GM21723 (cell line): ENCODE results near the gene UTP25.

Experiments used
- ATAC-seq: cut with Tn5 transposase; IDR thresholded peaks from one replicate; pipeline ENCODE4 v1.9.1; 2021; ENCODE audit warnings: mild to moderate bottlenecking, moderate library complexity; ENCODE audit not compliant: unreplicated experiment

Gene UTP25

DNA sequence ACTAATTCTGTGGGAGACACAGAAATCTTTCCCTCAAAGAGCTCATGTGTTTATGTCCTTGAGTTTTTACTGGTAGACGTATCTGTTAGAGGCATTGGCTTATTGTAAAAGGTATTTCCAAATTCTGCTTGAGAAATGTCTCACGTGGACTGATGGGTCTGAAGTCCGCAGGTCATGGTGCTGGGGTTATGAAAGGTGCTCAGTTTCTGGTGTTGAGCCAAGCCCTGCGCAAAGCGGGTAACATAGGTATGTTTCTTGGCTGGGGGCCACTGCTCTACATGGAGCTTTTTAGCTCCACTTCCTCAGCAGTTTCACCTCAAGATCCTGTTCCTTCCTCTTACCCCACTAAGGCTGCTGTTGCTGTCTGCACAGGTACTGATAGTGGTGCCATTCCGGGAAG, 10.8 kb downstream of the UTP25 start:
- no peak for ATAC-seq

DNA sequence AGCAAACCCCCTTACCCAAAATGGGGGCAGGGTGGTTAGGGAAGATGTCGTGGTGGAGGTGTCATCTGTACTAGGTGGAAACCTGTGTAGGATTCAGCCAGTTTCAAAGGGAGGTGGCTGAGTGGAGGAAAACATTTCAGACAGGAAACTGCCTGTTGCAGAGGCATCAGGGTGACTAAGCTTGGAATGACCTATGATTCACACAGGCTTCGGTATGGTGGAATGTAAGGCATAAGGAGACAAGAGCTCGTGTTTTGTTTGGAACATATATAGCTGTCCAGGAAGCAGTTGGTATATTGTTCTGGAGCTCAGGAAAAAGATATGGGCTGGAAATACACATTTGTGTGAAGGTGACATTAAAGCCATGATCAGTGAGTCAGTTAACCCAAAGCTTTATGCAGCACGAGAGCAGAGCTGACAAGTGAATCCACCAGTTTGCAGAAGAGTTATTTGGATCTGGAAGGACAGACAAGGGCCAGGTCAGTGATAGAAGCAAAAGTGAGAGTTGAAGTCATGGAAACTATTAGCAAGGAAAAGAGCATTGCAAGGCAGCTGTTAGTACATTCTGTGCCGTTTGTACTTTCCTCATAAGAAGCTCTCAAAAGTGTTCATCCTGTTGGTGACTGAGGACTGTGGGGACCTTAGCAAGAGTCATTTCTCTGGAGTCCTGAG, 12.2 kb downstream of the UTP25 start:
- no peak for ATAC-seq

DNA sequence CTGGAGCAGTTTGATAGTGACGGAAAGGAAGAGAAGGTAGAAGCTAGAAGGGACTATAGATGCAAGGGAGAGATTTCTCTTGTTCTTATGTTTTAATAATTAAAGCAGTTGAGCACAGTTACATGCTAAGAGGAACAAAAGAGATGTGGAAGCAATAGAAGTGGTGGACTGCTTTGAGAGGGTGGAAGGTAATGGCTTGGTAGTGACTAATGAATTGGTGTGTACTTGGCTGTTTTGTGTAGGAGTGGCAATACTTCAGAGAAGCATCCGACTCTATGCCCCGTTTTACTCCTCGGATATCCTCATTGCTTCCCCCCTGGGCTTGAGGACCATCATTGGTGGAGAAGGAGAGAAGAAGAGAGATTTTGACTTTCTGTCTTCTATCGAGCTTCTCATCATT, 12.8 kb downstream of the UTP25 start:
- no peak for ATAC-seq

DNA sequence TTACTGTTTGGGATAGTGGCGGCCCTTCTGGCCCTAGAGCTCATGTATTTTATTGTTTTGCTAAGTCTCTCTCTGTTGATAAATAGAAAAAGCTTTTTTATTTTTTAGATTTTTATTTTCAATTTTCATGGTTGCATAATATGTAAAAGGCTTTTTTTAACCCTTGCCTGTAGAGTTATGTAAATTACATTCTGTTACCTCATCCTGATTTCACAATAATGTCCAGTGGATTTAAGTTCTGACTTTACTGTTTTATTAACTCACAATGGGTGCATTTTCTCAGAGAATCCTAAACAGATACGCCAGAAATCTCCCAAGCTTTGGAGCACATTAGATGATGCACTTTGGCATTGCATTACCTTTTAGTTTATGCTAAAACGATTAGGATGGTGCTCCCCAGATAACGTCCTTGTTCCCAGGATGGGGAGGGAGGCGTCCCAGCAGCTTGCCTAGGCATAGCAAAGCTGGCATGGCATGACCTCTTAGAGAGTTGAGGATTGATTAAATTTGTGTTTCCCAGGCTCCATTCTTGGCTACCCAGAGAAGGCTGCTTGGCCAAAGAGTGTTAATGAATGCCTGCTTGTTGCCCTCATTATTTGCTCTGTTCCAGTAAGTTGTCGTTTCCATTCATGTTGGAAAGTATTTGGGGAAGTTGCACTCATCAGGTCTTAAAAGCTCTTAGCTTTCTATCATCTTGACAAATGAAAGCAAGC, 17.1 kb downstream of the UTP25 start:
- no peak for ATAC-seq

DNA sequence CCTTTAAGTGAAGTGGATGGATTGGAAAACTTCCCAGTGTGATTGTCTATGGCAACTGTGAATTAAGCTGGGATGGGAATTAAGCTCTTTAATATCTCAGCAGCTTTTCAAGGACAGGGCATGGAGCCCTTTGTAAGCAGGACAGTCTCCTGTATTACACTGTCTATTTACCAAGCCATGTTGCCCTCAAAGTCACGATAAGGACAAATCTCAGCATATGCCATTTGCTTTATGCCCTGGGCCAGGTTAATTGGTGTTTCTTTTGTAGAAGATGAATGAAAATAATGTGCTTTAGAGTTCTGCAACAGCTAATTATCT, 17.6 kb downstream of the UTP25 start:
- ATAC-seq, result no peak

DNA sequence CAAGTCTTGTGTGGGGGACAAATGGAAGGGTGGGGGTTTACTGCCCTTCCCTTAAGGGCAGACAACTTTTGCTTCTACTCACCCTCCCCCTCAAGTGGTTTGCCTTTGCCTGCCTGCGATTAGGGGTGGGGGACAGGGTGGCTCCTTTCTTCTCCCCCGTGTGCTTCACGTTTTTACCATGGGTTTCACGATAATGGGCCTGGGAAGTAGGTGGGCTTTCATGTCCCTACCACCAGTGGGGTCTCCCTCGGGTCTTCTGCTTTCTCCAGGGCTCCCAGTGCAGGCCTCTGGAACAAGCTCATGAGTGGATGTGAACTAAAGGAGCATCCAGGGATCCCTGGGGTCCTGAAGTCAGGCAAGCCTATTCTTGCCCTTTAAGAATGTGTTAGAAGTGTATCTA, 21.6 kb downstream of the UTP25 start:
- ATAC-seq, result no peak

DNA sequence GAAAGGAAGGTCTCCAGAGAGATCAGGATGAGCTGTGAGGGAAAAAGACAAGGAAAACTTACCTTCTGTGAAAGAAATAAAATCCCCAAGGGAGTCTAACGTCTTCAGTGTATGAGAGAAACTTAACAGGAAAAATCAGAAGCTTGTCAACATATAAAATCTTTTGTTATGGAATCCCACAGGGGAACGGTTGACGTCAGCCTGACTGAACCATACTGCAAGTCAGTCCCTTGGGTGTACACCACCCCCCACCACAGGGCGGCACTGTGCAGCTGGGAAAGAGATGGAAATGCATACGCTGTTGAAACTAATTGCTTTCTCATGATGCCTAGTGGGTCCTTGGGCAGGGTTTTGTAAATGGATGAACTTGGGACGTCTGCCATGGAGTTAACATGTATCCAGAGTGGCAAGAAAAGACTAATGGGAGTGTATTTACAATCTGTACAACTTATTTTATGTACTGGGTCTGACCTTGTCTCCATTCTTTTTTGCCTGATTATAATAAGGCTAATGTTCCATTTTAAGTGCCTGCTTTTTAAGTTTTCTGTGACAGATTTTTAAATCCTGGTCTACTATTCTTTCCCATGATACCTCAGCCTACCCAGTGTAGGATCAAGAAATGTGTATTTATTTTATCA, 22.7 kb downstream of the UTP25 start:
- ATAC-seq, result peak; percentile 83

DNA sequence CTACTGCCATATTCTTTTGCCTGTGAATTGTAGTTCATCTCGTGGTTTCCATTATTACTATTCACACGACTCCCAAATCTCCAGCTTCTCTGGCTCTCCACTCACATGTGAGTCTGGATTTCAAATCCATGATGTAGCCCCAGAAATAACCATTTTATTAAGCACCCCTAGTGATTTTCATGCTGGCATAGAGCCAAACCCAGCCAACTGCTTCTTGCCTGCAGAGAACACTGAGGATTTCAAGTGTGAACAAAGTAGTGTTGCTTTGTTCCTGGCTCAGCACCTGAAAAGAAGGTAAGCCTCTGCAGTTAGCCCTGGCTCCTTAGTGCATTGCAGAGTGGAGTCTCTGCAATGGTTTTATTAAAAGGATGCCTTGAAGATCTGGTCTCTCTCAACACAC, 25.9 kb downstream of the UTP25 start:
- no peak for ATAC-seq

DNA sequence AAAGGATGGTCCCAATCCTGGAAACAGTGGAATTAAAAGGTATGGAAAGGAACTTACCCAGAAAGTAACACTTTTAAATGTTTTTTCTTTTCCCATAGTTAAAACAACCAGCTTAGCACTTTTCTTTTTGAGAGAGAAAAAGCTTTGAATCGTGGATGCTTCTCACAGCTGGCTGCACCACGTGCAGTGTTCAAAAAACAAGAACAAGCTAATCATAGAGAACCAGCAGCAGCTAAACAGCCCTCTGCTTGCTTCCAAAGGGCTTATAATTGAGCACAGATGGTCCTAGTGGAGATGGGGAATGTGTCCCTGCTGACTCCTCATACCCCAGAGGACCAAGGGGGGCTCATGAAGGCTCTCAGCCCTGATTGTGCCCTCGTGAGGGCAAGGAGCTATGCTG, 26.4 kb downstream of the UTP25 start:
- ATAC-seq, result no peak

DNA sequence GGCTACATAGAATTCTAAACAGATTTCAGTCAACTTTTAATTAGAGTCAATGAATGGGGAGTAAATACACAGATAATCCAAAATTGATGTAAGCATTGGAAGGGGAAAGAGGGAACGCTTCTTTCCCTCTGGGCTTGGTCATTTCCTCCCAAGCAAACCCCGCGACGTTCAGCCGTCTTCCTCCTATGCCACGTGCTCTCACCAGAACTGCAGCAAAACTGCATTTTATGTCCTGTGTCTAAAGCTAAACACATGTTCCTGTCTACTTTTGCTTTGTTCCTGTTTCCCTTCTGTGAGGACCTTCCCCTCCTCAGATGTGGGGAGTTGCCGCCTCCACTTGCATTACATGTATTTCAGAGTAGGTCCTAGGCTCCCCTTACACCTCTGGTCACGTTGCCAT, 27.2 kb downstream of the UTP25 start:
- no peak for ATAC-seq

DNA sequence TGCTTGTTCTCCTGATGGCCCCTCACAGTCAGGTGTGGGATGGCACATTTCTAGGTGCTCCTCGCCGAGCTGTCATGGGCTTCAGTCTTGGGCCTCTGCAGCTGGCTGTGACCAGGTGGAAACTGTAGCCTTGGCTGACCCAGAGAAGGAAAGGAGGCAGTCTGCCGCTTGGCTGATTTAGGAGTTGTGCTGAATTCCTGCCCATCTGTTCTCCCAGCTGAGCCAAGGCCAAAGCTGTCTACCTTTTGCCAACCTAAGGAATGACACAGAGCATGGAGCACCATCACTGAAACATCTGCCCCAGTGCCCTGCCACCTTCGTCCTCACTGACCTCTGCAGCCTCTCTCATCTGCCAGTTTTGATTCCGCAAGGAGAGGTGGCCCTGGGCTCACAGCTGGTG, 27.9 kb downstream of the UTP25 start:
- no peak for ATAC-seq

DNA sequence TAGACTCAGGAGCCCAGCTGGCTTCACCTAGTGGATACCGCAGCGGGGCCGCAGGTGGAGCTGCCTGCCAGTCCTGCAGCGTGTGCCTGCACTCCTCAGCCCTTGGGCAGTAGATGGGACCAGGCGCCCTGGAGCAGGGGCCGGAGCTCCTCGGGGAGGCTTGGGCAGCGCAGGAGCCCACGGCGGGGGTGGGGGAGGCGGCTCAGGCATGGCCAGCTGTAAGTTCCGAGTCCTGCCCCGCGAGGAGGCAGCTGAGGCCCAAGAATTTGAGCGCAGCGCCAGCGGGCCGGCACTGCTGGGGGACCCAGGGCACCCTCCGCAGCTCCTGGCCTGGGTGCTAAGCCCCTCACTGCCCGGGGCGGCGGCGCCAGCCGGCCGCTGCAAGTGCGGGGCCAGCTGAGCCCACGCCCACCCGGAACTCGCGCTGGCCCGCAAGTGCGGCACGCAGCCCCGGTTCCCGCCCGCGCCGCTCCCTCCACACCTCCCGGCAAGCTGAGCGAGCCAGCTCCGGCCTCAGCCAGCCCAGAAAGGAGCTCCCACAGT, 30.9 kb downstream of the UTP25 start:
- ATAC-seq, result no peak

DNA sequence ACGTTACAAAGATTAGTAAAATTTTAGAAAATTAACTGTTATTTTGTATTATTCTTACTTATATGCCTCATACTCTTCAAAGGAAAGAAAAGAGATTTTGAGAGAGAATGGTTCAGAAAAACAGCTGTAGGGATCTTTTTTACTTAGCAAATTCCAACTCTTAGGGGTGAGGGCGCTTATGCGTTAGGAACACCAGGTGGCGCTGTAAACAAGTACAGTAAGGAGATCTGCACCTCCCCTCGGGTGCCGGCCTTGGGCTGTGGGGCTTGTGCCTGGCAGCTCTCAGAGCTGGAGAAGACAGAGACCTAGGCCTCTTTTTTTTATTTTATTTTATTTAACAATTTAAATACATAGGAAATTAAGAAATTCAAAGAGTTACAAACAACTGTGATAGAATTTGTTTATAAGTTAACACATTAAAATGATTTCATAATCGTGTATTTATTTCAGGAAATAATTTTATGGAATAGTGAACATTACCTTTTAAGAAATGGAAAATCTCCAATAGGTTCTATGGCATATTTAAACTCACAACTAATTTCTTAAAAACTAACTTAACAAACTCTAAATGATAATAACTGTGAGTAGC, 32.6 kb downstream of the UTP25 start:
- ATAC-seq, result peak; percentile 93

DNA sequence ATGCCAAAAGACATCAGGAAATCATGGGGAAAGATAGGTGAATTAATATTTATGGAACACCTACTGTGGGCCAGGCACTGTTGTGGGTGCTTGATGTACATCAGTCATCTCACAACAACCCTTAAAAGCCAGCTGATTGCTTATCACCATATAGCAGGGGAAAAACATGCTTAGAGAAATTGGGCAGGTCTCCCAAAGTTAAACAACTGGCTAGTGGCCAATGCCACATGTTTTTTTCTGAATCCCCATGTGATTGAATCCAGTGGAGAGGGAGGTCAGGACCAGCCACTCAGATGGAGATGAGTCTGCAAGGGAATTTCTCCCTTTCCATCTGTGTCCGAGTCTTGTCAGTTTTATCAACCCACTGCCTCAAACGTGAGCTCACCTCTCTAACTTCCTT, 33.5 kb downstream of the UTP25 start:
- ATAC-seq, result no peak

DNA sequence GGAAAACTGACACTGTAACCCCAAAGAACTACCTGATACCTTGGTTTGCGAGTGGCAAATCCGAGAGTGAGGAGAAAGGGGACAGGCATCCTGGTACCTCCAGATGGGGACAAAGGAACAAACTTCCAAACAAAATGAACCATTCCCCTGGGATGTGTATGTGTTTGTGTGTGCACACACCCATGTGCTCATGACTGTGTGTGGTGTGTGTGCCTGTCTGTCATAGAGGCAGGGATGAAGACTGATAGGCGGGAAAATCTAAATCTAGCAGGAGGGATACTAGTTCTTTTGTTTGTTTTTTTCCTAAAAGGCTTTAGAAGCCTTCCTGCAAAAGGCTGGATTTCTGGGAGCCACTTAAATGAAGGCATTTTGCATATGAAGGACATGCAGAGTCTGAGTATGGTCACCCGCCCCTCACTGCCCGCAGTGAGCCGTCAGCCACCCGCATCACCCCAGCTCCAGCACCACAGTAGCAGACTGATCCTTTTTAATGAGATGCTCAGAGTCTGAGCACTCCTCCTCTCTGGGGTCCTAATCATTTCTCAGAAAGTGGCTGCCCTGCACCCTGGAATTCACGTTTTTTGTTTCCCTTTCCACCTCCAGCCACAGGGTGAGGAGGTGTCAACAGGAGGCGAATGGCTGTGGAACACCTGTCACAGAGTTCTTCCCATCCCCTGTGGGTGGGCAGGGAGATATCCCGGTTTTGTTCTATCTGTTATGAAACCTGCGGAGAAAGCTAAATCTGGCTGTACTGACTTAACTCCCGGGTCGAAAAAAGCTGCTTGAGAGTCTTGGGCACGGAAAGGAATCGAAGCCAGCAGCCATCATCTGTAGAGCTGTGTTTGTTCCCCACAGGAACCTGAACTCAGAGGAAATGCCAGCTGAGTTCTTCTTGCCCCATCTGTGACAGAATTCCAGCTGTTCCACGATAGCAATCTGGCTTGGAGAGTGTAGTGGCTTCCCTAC, 34.9 kb downstream of the UTP25 start:
- no peak for ATAC-seq

DNA sequence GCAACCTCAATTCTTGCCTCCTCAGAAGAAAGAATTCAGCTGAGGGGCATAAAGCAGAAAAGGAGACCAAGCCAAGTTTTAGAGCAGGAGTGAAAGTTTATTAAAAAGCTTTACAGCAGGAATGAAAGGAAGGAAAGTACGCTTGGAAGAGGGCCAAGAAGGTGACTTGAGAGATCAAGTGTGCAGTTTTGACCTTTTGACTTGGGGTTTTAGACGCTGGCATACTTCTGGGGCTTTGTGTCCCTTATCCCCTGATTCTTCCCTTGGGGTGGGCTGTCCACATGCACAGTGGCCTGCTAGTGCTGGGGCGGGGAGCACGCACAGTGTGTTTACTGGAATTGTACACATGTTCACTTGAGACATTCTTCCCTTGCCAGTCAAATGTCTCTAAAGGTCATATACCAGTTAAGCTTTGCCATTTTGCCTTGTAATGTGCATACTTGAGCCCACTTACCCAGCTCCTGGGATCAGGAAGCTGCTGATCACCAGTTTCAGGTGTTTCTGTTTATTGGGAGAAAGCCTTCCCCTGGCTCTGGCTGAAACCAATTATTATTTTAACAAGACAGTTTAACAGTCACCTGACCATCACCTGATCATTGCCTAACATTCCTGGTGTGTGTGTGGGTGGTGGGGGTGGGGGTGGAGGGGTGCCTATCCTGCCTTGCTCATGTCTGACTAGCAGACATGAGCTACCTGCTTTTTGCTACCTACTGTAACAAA, 36.2 kb downstream of the UTP25 start:
- no peak for ATAC-seq

DNA sequence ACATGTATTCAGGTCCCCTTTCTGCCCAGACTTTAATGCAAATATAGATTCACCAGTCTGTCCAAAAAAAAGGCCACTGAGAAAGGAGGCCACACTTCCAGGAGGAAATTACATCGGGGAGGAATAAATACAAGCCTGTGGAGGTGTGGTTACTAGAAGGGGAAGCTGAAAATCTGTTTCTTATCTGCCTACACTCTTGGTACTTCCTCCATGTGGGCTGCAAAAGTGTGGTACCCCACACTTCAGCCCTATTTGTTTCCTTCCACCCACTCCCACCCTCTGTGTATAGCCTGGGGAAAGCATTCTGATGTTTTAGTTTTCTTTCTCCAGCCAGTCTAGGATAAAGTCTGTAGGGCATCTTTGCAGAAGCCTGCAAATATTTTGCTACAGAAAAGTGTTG, 38.4 kb downstream of the UTP25 start:
- ATAC-seq, result no peak

DNA sequence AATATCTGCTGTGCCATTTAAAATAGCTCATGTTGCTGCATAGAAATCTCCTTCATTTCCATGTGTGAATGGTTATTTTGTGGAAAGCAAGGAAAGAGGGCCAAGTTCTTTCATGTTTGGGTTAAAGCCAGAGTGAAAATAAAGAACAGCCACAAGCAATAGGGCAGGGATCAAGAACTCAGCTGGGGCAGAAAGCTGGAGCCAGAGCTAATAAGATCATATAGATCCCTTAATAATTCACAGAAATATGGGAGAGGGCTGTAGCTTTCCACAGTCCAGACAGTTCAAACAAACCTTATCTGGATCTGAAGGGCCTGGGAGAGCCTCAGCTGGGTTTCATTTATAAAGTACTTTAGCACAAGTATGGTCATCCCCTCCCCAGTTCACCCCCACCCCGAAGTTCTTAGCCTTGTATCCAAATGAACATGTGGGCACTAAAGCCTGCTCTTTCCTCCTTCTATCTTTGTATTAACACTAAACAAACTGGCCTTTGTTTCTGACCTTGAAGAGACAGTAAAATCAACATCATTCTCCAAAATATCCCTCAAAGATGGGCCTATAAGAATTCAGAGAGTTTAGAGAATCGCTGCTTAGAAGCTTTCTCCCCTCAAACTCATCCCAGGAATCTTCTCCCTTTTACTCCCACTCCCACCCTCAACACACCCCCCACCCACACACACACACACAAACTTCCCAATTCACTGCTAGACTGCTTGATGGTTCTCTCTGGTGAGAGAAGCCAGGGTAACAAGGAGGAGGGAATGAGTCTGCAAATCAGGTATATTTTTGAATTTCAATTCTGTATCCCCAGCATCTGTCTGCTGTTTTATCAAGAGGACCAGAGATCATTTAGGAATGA, 41.7 kb downstream of the UTP25 start:
- ATAC-seq, result no peak

DNA sequence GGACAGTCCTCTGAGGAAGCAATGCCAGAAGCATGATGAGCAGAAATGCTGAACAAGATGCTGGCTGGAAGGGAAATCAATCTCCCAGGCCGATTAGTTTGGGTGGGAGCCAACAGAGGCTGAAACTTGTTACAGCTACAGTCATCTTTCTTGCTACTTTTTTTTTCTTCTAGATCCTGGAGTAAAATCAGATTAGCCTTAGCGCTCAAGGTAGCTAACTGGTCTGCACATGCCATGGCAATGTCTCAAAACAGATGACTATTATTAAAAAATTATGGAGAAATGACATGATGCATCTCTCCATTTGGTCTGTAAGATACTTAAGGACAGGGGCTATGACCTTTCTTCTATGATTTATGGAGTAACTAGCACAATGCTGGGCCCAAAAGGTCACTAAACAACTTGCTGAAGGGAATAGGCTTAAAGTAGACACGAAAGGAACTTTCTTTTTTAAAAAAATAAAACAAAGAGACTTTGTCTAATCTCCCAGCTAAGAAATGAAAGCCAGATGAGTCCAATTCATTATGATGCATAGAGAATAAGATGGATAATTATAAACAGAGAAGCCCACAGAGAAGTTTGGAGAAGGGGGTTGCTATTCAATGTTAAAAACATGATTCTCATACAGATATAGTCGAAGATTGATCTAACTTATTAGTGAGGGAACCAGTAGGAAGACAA, 42.5 kb downstream of the UTP25 start:
- no peak for ATAC-seq
